Measurements from ENCODE around the gene LYRM4.
"Not testable (repeated sequence)": the region's sequence is repeated elsewhere in the genome, so short reads cannot be mapped to it uniquely, and the experiment has no call there.

LYRM4 gene

DNA sequence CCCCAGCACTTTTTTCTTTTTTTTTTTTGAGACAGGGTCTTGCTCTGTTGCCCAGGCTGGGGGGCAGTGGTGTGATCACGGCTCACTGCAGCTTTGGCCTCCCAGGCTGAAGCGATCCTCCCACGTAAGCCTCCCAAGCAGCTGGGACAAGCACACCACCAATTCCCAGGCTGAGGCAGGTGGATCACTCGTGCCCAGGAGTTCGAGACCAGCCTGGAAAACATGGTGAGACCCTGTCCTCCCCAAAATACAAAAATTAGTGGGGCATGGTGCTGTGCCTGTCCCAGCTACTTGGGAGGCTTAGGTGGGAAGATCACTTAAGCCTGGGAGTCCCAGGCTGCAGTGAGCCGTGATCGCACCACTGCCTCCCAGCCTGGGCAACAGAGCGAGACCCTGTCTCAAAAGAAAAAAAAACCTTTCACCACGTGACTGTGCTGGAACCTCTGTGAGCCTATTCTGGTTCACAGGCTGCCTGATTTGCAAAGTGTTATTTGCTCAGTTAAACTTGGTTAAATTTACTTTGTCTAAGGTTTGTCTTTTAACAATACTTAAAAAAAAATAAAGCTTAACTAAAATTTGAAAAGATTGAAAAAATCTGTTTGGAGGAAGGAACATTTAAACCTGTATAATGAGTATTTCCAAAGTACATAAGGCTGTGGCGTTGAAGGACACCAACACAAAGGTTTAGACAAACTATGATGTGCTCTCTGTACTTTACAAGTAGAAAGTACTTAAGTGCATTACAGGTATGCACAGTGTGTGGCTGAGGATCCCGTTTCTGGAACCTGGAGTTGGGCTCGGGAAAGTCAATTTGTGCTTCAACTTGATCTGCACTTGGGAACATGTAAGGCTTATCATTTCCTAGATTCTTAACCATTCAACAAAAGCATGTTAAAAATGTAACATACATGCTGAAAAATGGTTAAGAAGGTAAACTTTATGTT is 120.7 kb downstream of the LYRM4 start:
- no peak for DNase-seq

DNA sequence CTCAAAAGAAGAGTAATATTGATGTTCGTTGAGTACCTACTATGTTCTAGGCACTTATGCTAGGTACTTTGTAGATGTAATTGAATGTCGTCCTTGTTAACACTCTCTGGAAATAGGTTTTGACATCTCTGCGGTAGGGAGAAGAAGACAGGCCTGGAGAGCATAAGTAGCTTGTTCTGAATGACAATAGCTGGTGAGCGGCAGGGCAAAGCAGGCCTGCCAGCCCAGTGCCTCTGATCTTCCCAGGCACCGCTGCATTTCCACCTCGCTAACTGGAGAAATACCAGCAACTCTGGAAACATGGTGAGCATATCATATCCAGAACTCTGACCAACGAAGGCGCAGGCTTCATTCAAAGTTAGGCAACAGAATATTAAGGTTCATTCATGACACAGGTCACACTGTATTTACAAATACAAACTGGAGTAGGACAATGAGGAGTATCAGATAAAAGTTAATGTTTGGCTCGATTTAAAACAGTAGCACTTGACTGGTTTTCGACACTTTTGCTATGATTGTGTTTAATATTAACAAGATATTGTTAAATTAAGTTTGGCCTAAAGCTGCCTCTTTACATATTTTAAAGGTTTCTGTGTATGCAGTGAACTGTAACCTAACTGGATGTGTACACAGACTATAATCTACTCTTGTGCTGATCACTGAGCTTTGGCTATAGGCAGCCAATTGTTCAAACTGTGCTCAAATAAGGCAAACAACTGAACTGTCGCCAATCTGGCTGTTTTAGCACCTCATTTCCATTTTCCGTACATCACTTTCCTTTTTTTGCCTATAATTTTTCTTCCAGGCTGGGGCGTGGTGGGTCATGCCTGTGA is 121.5 kb downstream of the LYRM4 start:
- no peak for DNase-seq

DNA sequence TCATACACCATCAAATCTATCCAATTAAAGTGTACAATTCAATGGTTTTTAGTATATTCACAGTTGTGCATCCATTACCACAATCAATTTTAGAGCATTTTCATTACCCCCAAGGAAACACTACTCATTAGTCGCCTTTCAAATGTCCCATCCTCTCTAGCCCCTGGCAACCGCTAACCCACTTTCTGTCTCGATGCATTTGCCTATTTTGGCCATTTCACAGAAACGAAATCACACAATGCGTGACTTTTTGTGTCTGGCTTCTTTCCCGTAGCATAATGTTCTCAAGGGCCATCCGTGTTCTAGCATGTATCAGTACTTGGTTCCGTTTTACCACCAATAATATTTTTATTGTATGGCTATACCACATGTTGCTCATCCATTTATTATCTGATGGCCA is 123.9 kb downstream of the LYRM4 start:
- no peak for DNase-seq

DNA sequence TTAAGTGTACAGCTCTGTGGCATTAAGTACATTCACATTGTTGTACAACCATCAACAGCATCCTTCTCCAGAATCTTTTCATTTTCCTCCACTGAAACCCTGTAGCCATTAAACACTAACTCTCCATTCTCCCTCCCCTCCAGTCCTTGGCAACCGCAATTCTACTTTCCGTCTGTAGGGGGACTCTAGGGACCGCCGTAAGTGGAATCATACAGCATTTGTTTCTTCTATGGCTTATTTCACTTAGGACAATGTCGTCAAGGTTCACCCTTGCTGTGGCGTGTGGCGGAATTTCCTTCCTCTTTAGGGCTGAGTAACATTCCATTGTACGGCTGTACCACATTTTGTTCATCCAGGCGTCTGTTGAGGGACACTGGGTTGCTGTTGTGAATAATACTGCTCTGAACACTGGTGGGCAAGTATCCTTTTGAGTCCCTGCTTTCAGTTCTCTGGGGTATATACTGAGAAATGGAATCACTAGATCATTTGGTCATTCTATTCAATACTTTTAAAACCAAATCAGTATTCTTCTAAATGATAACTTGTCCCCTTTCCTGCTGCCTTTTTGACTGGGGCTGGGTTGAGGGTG is 124.9 kb downstream of the LYRM4 start:
- no peak for DNase-seq

DNA sequence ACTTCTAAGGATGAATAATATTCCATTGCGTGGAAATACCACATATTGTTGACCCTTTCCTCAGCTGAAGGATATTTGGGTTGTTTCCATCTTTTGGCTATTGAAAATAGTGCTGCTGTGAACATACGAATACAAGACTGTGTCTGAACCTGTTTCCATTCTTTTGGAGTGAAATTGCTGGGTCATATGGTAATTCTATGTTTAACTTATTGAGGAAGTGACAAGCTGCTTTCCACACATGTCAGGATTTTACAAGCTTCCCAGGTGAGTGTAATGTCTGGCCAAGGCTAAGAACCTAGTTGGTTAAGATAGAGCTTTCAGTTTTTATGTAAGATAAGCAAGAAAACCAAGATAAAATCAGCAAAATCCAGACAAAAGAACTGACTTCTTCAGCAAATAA is 126.8 kb downstream of the LYRM4 start:
- no peak for DNase-seq

DNA sequence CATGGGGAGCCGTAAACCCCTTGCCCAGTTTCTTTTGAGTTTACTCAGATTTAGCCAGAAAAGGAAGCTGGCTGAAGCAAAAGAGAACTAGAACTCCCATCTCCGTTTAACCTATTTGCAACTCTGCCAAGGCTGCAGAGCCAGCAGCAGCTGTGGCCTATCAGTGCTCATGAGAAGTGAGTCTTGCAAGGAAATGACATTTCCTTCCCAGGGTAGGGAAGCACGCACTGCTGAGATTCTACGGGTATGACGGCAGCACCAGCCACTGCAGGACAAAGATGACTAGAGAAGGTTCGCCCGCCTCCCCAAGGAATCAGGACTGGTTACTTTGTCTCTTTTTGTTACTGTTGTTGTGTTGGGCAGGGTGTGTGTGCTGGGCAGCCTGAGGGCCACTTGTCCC is 128.0 kb downstream of the LYRM4 start:
- DNase-seq: peak; percentile 53 to 88

DNA sequence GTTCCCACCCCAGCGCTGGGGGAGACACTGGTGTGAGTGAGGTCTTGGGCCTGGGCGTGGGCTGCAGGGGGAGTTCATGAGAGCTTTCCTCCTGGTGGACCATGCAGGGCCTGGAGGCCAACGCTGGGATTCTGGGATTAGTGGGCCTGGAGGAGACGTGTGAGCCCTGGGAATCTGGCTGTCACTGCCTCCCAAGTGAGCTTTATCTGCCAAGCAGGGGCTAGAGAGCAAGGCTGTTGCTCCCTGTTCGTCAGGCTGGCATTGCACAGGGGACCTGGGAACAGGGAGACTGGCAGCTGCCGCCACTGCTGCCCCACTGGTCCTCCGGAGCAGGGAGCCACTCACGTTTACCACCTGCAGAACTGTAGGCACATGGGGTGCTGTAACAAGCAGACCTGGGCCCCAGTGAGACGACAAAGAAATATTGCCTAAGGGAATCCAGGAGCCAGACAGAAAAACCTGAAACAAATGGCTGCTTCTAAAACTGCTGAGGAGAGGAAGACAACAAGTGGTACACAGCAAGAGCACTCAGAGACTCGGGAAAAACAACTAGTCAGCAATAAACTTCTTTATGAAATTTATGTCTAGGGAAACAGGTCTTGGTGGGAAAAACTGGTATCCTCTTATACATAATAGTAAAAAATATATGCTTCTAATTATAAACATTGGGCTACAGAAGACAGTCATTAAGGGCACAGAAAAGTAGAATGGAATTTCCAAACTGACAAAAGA is 130.4 kb downstream of the LYRM4 start:
- no peak for DNase-seq

DNA sequence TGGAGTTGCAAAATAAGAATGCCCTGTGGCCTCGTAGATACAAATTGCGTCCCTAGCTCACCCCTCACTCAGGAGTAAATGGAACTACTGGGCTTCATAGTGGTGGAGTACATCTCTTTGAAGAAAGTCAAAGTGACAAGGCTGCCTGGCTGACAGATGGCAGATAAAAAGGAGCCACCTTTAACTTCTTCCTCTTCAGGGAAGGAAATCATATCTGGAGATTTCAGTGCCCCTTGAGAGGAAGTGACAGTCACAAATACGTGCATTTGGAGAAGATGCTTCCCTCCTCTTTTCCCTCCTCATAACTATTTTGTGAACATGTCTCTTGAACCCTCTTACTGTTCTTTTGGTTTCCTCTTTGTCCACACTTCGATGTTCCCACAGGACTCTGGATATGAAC is 132.4 kb downstream of the LYRM4 start:
- DNase-seq: no peak

DNA sequence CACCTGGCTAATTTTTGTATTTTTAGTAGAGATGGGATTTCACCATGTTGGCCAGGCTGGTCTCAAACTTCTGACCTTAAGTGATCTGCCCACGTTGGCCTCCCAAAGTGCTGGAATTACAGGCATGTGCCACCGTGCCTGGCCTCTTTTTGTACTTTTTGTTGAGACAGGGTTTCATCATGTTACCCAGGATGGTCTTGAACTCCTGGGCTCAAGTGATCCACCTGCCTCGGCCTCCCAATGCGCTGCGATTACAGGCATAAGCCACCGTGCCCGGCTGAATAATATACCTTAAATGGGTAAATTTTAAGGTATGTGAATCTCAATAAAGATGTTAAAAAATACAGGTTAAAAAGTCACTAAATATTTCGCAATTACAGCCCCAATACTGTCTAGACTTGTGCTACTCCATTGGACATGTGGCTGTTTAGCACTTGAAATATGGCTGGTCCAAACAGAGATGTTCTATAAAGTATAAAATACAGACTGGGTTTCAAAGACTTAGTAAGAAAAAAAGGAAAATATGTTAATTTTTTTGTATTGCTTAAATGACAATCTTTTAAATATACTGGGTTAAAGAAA is 133.6 kb downstream of the LYRM4 start:
- DNase-seq: no peak

DNA sequence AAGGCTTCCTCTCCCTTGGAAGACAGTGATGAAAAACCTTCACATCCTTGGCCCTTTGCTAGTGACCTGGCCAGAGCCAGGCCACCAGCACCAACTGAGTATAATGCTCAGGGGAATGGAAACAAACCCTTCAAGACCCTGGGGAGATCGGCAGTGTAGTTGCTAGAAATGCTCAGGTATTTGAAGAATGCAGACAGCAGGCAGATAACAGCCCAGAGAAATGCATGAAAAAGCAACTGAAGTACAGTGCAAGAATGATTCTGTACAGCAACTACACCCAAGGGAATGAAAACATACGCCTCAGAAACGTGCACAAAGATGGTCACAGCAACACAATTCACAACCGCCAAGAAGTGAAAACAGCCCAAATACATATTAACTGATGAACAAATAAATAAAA is 134.5 kb downstream of the LYRM4 start:
- DNase-seq: no peak

DNA sequence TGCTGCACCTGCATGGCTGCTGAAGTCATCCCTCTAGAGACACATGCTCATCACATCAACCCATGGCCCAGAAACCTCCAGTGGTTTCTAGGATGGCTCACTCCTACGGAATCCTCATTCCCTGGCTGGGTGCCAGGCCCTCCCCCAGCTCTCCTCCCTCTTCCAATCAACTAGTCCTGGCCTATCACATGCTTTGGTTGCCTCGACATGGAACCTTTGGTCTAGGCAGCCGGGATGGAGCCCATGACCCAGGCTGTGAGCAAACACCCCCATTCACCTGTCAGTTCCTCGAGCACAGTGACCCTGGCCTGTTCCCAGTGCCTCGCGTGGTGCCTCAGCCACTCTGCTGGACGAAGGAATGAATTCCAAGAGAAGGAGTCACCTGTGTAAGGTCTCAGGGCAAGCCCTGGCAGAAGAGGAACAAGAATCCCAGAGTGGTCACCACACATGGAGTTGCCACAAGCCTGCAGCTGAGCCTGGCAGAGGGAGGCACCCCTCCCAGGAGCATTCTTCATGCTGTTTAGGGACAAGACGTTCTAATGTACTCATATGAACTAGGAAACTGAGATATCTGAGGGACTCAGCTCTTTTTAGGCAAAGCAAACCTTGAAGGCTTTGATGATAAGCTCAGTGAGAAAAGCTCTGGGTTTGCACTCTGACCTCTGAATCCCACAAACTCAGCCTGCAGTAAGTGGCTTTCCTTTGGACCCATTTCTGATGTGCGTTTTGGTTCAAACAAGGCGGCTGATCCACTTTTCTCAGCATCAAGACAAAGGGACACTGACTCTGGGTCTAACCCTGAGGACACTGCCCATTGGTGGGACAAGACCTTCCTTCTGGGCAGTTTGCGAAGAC is 135.4 kb downstream of the LYRM4 start:
- no peak for DNase-seq

DNA sequence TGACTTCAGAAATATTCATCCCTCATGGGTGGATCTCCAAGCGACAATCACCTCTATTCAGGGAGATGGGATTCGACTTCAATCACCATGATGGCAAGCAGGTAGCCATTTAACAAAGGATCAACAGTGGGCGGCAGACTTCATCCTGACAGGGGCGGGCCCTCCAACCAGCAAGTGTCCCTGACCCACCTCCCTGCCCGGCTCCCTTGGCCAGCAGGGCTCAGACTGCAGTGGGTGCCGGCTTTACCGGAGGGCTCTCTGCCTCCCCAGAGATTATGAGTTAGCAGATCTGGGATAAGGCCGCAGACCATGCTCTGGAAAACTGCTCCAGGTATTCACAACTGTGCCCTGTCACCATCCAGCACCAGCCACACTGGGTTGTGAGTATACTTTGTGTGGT is 136.2 kb downstream of the LYRM4 start:
- DNase-seq: no peak

DNA sequence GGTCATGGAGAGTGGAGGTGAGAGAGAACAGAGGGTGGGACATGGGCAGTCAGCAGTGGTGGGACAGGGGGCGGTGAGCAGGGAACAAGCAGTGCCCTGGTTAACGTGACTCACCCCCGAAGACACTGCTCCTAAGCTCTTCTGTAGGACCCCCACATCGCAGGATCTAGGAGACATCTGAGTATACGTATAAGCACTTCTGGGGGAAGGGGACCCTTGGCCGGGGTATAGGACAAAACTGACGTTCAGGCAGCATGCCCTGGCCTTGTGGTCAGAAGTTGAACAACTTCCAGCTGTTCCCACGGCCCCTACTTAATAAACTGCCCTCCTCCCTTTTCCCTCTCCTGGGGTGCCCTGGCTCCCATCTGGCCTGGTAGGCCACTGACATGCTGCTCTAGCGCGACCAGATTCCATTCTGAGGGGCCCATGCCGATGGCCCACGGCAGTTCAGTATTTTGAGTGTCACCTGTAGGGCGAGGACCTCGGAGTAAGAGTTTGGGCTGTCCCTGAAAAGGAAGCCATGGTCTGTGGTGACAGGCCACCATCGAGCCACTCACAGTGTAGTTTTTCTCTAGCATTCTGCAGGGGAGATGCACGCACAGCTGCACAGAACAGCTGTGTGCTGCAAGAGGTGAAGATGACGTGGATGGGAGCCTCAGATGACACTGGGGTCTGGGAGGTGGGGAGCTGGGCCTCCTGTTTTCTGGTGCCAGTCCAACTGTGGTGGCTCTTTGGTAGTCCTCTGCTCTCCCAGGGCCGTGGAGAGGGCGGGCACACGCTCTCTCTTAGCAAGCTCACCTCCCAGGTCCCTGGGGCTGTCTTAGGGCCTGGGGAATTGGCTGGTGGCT is 137.2 kb downstream of the LYRM4 start:
- DNase-seq: no peak

DNA sequence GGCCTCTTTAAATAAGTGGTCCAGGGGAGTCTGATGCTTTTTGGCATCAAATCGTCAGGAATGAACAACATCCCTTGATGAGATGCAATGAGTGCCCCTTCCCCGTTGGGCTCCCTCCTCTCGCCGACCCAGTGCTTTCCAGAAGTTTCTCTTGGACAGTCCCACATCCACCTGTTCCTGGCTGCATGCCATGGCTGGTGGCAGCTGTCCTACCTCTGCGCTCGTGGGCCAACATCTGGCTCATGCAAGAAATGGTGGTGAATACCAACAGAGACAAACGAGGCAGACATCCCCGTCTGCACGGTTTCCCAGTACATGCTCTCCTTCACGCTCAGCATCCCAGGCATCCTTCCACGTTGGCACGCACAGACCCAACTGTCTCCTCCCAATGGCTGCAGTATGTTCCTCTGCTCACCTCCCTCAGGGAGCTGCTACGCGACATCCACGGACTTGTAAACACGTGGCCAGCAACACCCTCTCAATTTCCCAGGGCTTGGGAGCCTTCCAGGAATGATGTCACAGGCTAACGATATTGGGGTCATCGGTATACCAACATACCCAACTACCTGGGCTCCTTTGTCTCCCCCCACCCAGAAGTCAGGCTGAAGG is 138.1 kb downstream of the LYRM4 start:
- DNase-seq: no peak

DNA sequence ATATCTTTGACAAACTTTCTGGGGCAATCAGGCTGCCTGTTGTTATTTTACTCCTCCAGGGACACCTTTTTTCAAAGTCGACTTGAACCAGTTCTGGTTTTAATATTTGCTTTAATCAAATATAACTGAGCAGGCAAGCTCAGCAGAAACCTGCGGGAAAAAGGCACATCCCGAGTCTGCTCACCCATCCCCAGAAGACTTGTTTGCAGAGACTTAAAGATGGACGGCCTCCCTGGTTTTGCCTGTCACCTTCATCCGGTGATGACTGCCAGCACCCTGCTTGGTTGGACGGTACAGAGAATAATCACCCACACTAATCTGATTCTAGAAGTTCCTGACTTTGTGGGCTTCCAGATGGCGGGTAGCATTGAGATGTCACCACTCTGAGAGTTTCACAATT is 138.8 kb downstream of the LYRM4 start:
- no peak for DNase-seq

DNA sequence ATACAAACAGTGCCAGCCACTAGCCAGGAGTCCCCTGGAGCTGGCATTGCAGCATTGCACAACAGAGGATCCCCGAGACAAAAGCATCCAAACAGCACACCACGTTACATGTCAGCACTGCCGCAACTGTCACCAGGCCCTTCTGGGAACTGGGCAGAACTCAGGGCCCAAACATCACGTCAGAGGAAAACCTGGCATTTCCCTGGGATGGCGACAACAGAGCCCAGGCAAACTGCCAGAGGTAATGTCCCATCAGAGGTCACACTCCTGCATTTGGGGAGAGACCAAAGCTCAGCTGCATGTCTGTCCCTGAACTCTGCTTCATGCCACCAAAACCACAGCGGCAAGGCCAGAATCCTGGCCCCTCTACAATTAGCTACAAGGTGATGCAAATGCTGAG is 139.3 kb downstream of the LYRM4 start:
- no peak for DNase-seq

DNA sequence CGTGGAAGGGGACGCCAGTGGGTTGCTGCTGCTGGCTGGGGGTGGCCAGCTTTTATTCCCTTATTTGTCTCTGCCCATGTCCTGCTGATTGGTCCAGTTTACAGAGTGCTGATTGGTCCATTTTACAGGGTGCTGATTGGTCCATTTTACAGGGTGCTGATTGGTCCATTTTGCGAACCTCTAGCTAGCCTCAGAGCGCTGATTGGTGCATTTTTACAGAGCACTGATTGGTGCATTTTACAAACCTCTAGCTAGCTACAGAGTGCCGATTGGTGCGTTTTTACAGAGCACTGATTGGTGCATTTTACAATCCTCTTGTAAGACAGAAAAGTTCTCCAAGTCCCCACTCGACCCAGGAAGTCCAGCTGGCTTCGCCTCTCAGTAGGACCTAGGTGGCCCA is 140.2 kb downstream of the LYRM4 start:
- DNase-seq: not testable (repeated sequence)

DNA sequence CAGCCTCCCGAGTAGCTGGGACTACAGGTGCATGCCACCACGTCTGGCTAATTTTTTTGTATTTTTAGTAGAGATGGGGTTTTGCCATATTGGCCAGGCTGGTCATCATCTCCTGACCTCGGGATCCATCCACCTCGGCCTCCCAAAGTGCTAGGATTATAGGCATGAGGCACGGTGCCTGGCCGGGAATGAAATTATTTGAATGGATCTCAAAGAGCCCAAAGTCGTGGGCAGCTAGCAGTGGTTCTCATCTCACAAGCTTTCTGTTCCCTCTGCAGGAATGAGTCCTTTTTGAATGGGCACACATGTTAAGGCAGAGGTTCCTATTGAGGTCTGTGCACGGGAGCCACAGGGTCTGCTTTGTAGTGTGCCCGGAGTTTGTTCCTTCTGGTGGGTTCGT is 140.7 kb downstream of the LYRM4 start:
- no peak for DNase-seq

DNA sequence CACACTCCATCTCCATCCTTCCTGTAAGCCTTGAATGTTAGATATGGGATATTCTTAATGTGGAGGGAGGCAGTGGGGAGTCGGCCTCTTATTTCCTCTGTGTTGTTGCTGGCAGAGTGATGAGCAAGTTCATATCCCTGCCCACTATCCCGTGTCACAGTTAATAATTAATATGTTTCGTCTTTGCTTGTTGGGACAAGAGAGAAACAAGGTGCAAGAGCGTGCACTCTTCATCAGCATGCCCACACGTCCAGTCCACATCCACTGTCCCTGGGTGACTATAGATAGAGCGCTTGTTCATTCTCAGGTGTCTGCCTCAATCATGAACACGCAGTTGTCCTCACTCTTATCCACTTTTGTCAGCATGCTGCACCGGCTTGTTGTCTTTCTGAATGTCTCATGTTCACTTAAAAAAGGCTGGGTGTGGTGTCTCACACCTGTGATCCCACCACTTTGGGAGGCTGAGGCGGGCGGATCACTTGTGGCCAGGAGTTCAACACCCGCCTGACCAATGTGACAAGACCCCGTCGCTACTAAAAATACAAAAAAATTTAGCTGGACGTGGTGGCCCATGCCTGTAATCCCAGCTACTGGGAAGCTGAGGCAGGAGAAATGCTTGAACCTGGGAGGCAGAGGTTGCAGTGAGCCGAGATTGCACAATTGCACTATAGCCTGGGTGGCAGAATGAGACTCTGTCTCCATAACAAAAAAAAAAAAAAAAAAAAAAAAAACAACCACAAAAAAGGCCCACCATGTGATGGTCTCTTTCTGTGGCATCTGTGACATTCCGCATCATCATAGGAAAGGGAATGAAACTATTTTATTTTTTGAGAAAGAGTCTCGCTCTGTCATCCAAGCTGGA is 141.4 kb downstream of the LYRM4 start:
- no peak for DNase-seq
